Cardiac muscle cell (in vitro differentiated cells and primary cell): ENCODE measurements around the gene ACVRL1. TPM values are rescaled to one million over a fixed set of nuclear protein-coding genes. Genes with fewer than 3 reads are reported as not detected.

ENCODE experiments used
- DNase-seq, 2 donors: peaks; one replicate each; pipeline versions ENCODE4 v3.0.0 to v3.0.0-alpha.2; 2010 to 2017; ENCODE audit warnings: low read depth in 1 of 2, low spot score in 1 of 2
- H3K27ac ChIP-seq: fragments of 200-600 bp; sonication (generic); 2 replicates; pipeline ENCODE4 v1.5.1; 2016
- H3K27me3 ChIP-seq: fragments of 200-600 bp; sonication (generic); 2 replicates; pipeline ENCODE4 v1.6.0; 2016; ENCODE audit warnings: control low read depth
- H3K36me3 ChIP-seq: fragments of 200-600 bp; sonication (generic); 2 replicates; pipeline ENCODE4 v1.5.1; 2016; ENCODE audit warnings: control low read depth
- H3K4me1 ChIP-seq: fragments of 200-600 bp; sonication (generic); 2 replicates; pipeline ENCODE4 v1.8.1; 2017; ENCODE audit warnings: low read depth, mild to moderate bottlenecking, mixed run types
- H3K4me3 ChIP-seq: fragments of 200-600 bp; sonication (generic); 2 replicates; pipeline ENCODE4 v1.5.1; 2016; ENCODE audit warnings: mild to moderate bottlenecking
- H3K9me3 ChIP-seq: fragments of 200-600 bp; sonication (generic); 2 replicates; pipeline ENCODE4 v1.5.1; 2017; ENCODE audit warnings: low read depth, mild to moderate bottlenecking, control low read depth
- polyA plus RNA-seq: library from polyadenylated mRNA; unstranded; fragments of >200 nt; fragmentation: Nextera tagmentation; extraction: Ambion mirVana; gene quantifications from 2 replicates; pipeline ENCODE4 v1.2.1, GENCODE V29; 2016
- total RNA-seq: library from RNA; depleted of rRNA; stranded (reverse); fragments of >200 nt; gene quantifications from 2 replicates; pipeline ENCODE4 v1.2.3, GENCODE V29; 2016
- TF ChIP-seq, protein P1 (sequence below): IDR thresholded peaks from 2 replicates; pipeline ENCODE4 v1.5.1; 2012; ENCODE audit warnings: low read depth, mild to moderate bottlenecking, low read length

Gene ACVRL1
- total and polyA plus RNA-seq, 2 experiments from 2014 or later, result 5.5 TPM; not detected in 1

- Histone ChIP-seq H3K36me3 (no peaks in the 10 kb centered on the region), H3K27me3 (peaks cover 25% of the 10 kb centered on the region), H3K4me3 (no peak overlapping the region), H3K27ac (no peak overlapping the region), H3K9me3 (no peaks in the 10 kb centered on the region), H3K4me1 (peaks cover 19% of the 10 kb centered on the region)
- DNase-seq, result no peak
- TF ChIP-seq, protein P1, sequence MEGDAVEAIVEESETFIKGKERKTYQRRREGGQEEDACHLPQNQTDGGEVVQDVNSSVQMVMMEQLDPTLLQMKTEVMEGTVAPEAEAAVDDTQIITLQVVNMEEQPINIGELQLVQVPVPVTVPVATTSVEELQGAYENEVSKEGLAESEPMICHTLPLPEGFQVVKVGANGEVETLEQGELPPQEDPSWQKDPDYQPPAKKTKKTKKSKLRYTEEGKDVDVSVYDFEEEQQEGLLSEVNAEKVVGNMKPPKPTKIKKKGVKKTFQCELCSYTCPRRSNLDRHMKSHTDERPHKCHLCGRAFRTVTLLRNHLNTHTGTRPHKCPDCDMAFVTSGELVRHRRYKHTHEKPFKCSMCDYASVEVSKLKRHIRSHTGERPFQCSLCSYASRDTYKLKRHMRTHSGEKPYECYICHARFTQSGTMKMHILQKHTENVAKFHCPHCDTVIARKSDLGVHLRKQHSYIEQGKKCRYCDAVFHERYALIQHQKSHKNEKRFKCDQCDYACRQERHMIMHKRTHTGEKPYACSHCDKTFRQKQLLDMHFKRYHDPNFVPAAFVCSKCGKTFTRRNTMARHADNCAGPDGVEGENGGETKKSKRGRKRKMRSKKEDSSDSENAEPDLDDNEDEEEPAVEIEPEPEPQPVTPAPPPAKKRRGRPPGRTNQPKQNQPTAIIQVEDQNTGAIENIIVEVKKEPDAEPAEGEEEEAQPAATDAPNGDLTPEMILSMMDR, result no peak
Measured at GRCh38 chr12:51871126-51871525, 36.2 kb upstream of the ACVRL1 start.

- H3K36me3 ChIP-seq, result no peaks in the 10 kb centered on the region
- no peak overlapping the region for H3K27ac ChIP-seq
- H3K4me1 ChIP-seq, result peaks cover 13% of the 10 kb centered on the region
- no peak for DNase-seq
- H3K4me3 ChIP-seq, result no peak overlapping the region
- no peaks in the 10 kb centered on the region for H3K9me3 ChIP-seq
- peaks cover 25% of the 10 kb centered on the region for H3K27me3 ChIP-seq
- TF ChIP-seq, protein P1, result no peak
Measured at GRCh38 chr12:51871918-51872688, 35.2 kb upstream of the ACVRL1 start.

DNA sequence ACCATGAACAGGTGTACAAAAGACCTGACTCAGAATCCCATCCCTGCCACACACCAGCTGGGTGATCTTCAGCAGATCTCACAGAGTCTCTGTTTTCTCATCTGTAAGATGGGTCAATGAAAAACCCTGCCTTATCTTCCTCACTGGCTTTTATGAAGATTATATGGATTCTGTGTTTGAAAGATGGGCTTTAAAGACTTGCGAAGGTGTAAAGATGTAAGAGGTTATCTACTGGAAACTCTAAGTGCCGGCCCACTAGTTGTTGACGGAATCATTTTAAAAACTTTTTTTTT lies 34.7 kb upstream of the ACVRL1 start:
- Histone ChIP-seq H3K27ac (no peak overlapping the region), H3K27me3 (peaks cover 25% of the 10 kb centered on the region), H3K36me3 (no peaks in the 10 kb centered on the region), H3K4me1 (peaks cover 13% of the 10 kb centered on the region), H3K9me3 (no peaks in the 10 kb centered on the region), H3K4me3 (no peak overlapping the region)
- TF ChIP-seq, protein P1, result no peak
- DNase-seq, result no peak

DNA sequence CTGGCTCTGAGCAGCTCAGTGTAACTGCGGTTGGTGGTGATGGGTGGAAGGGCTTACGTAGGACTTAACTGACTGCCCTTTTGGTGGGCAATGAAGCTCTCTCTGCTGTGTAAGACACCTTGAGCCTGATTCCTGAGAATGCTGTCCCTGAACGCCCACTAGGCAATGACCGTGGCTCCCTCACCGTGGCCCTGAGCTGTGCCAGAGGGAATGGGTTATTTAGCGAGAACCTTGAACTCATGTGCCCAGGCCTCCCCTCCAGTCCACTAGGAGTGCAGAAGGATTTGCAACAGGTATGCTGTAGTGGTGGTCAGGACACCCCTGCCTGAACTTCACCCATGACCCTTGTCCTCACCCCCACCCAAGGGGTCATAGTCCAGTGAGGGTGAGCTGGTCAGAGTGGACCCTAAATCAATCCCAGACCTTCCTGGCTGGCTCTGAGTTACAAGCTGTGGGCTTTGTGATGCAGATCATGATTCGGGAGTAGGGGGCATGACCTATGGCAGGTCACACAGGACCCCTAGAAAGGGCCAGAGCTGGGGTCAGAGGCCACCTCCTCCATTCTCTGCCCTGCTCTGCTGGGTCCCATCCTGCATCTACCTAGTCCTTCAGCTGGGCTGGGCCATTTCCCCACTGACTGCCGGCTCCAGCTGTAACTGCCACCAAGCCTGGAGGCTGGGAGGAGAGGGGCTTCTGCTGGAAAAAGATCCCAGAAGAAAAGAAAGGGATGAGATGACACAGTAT lies 33.9 kb upstream of the ACVRL1 start:
- TF ChIP-seq, protein P1, result no peak
- no peaks in the 10 kb centered on the region for H3K36me3 ChIP-seq
- peaks cover 13% of the 10 kb centered on the region for H3K4me1 ChIP-seq

GRCh38 chr12:51874000-51874399 lies 33.3 kb upstream of the ACVRL1 start:
- Histone ChIP-seq H3K4me3 (no peak overlapping the region), H3K36me3 (no peaks in the 10 kb centered on the region), H3K4me1 (peaks cover 9% of the 10 kb centered on the region), H3K27me3 (peaks cover 14% of the 10 kb centered on the region), H3K27ac (no peak overlapping the region), H3K9me3 (no peaks in the 10 kb centered on the region)
- TF ChIP-seq, protein P1, result no peak
- DNase-seq, result no peak

More for the DNA sequence above, 33.9 kb upstream of the ACVRL1 start:
- H3K27ac ChIP-seq, result no peak overlapping the region
- peaks cover 20% of the 10 kb centered on the region for H3K27me3 ChIP-seq
- H3K9me3 ChIP-seq, result no peaks in the 10 kb centered on the region
- H3K4me3 ChIP-seq, result no peak overlapping the region
- DNase-seq, result no peak
